Measurements from ENCODE around the gene NELFB.
A peak's percentile ranks its signal among the peaks of the same experiment; 100 is the strongest.

The NELFB gene

GRCh38 chr9:137295849-137296669, 40.9 kb downstream of the NELFB start:
- Histone ChIP-seq H3K4me3 (ENCODE audit: low read depth, low read length, poor library complexity, severe bottlenecking) (no peak overlapping the region), H2AFZ (ENCODE audit: low read length) (no peak overlapping the region), H3K27ac (ENCODE audit: low read depth, low read length, poor library complexity, severe bottlenecking) (no peak overlapping the region), H3K36me3 (ENCODE audit: insufficient read depth, low read length) (no peaks in the 10 kb centered on the region), H3K4me2 (ENCODE audit: low read length) (0 out of 2 replicates have a peak overlapping the region, but pooled peaks have one; percentile 31), H3K79me2 (ENCODE audit: insufficient read depth, low read length) (no peaks in the 10 kb centered on the region), H3K4me1 (ENCODE audit: insufficient read depth, low read length, severe bottlenecking) (peaks cover 7% of the 10 kb centered on the region), H3F3A (ENCODE audit: insufficient read depth, low read length) (no peaks in the 10 kb centered on the region), H3K27me3 (ENCODE audit: insufficient read depth, low read length) (peaks cover 12% of the 10 kb centered on the region; the same call in 1 of the 2 replicates), H3K9me3 (ENCODE audit: low read length) (no peaks in the 10 kb centered on the region), H3K9ac (ENCODE audit: low read length) (no peak overlapping the region), H4K20me1 (ENCODE audit: insufficient read depth, low read length) (no peaks in the 10 kb centered on the region), H3K9me2 (ENCODE audit: low read depth, low read length) (no peaks in the 10 kb centered on the region)
- TF ChIP-seq, protein P1, sequence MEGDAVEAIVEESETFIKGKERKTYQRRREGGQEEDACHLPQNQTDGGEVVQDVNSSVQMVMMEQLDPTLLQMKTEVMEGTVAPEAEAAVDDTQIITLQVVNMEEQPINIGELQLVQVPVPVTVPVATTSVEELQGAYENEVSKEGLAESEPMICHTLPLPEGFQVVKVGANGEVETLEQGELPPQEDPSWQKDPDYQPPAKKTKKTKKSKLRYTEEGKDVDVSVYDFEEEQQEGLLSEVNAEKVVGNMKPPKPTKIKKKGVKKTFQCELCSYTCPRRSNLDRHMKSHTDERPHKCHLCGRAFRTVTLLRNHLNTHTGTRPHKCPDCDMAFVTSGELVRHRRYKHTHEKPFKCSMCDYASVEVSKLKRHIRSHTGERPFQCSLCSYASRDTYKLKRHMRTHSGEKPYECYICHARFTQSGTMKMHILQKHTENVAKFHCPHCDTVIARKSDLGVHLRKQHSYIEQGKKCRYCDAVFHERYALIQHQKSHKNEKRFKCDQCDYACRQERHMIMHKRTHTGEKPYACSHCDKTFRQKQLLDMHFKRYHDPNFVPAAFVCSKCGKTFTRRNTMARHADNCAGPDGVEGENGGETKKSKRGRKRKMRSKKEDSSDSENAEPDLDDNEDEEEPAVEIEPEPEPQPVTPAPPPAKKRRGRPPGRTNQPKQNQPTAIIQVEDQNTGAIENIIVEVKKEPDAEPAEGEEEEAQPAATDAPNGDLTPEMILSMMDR (IDR thresholded peaks at IDR 0.05; ENCODE audit: low read length) = no peak
- no peak for TF ChIP-seq EZH2 (IDR thresholded peaks at IDR 0.05; ENCODE audit: borderline replicate concordance, low read length)

- Histone ChIP-seq H3K4me2 (ENCODE audit: low read length) (no peak overlapping the region), H3K27me3 (ENCODE audit: insufficient read depth, low read length) (peaks cover 12% of the 10 kb centered on the region; the same call in 1 of the 2 replicates), H3K27ac (ENCODE audit: low read depth, low read length, poor library complexity, severe bottlenecking) (no peak overlapping the region), H3K9ac (ENCODE audit: low read length) (no peak overlapping the region), H3K79me2 (ENCODE audit: insufficient read depth, low read length) (no peaks in the 10 kb centered on the region), H3K4me3 (ENCODE audit: low read depth, low read length, poor library complexity, severe bottlenecking) (no peak overlapping the region), H3K9me3 (ENCODE audit: low read length) (no peaks in the 10 kb centered on the region), H2AFZ (ENCODE audit: low read length) (no peak overlapping the region), H3K4me1 (ENCODE audit: insufficient read depth, low read length, severe bottlenecking) (peaks cover 14% of the 10 kb centered on the region), H3K9me2 (ENCODE audit: low read depth, low read length) (no peaks in the 10 kb centered on the region), H4K20me1 (ENCODE audit: insufficient read depth, low read length) (no peaks in the 10 kb centered on the region), H3F3A (ENCODE audit: insufficient read depth, low read length) (no peaks in the 10 kb centered on the region), H3K36me3 (ENCODE audit: insufficient read depth, low read length) (no peaks in the 10 kb centered on the region)
- no peak for TF ChIP-seq EZH2 (IDR thresholded peaks at IDR 0.05; ENCODE audit: borderline replicate concordance, low read length)
- TF ChIP-seq, protein P1 (IDR thresholded peaks at IDR 0.05; ENCODE audit: low read length) = no peak
Observed at GRCh38 chr9:137296670-137297664, 41.8 kb downstream of the NELFB start.

GRCh38 chr9:137297966-137298365, 42.8 kb downstream of the NELFB start:
- no peaks in the 10 kb centered on the region for H3K36me3 ChIP-seq (ENCODE audit: insufficient read depth, low read length)
- no peak overlapping the region for H3K9ac ChIP-seq (ENCODE audit: low read length)
- no peaks in the 10 kb centered on the region for H3K9me2 ChIP-seq (ENCODE audit: low read depth, low read length)
- H3K27me3 ChIP-seq (ENCODE audit: insufficient read depth, low read length) = peaks cover 16% of the 10 kb centered on the region; the same call in 1 of the 2 replicates
- H3K9me3 ChIP-seq (ENCODE audit: low read length) = no peaks in the 10 kb centered on the region
- H3K27ac ChIP-seq (ENCODE audit: low read depth, low read length, poor library complexity, severe bottlenecking) = no peak overlapping the region
- no peak overlapping the region for H3K4me2 ChIP-seq (ENCODE audit: low read length)
- H4K20me1 ChIP-seq (ENCODE audit: insufficient read depth, low read length) = no peaks in the 10 kb centered on the region
- no peak overlapping the region for H3K4me3 ChIP-seq (ENCODE audit: low read depth, low read length, poor library complexity, severe bottlenecking)
- H3K79me2 ChIP-seq (ENCODE audit: insufficient read depth, low read length) = no peaks in the 10 kb centered on the region
- H3F3A ChIP-seq (ENCODE audit: insufficient read depth, low read length) = peaks cover 4% of the 10 kb centered on the region; the same call in 1 of the 2 replicates
- TF ChIP-seq, protein P1 (IDR thresholded peaks at IDR 0.05; ENCODE audit: low read length) = no peak
- TF ChIP-seq EZH2 (IDR thresholded peaks at IDR 0.05; ENCODE audit: borderline replicate concordance, low read length) = no peak
- H2AFZ ChIP-seq (ENCODE audit: low read length) = no peak overlapping the region
- peaks cover 14% of the 10 kb centered on the region for H3K4me1 ChIP-seq (ENCODE audit: insufficient read depth, low read length, severe bottlenecking)

Data from OCI-LY1 (cell line).